GM23338 (cell line): ENCODE results near the gene OST4.

Experiments
- EZH2 ChIP-seq: fragments of 200-600 bp; sonication (generic); IDR thresholded peaks from one replicate; pipeline ENCODE4 v1.8.0; 2017; ENCODE audit warnings: antibody characterized with exemption, mild to moderate bottlenecking, low read depth; ENCODE audit not compliant: unreplicated experiment
- EZH2phosphoT487 ChIP-seq: fragments of 200-600 bp; sonication (generic); IDR thresholded peaks from one replicate; pipeline ENCODE4 v1.8.1; 2018; ENCODE audit warnings: antibody characterized with exemption; ENCODE audit not compliant: unreplicated experiment
- JUNB ChIP-seq: IDR thresholded peaks from one replicate; pipeline ENCODE4 v1.6.1; 2016; ENCODE audit warnings: antibody characterized with exemption; ENCODE audit not compliant: unreplicated experiment
- POLR2AphosphoS5 ChIP-seq: IDR thresholded peaks from 2 replicates; pipeline ENCODE4 v1.6.1; 2016; ENCODE audit warnings: antibody characterized with exemption, low read depth
- STAT1 ChIP-seq: IDR thresholded peaks from one replicate; pipeline ENCODE4 v1.6.1; 2016; ENCODE audit warnings: antibody characterized with exemption; ENCODE audit not compliant: unreplicated experiment
- ZNF331 ChIP-seq: fragments of 250-450 bp; sonication (Bioruptor Pico); IDR thresholded peaks from 2 replicates; pipeline ENCODE4 v1.5.0; 2020; ENCODE audit warnings: low read depth, mild to moderate bottlenecking, moderate library complexity
- TF ChIP-seq, protein P1 (sequence below), 2 experiments: fragments of 200-600 bp in 1 of 2; sonication (generic) in 1 of 2; conservative IDR thresholded peaks; 2 replicates each; pipeline versions ENCODE4 v1.5.1 to v1.6.1; 2016 to 2017; ENCODE audit warnings: antibody characterized with exemption in 2 of 2, low read depth in 2 of 2, mild to moderate bottlenecking in 2 of 2, moderate library complexity in 1 of 2
- TF ChIP-seq, protein P2 (sequence below): IDR thresholded peaks from one replicate; pipeline ENCODE4 v1.6.1; 2018; ENCODE audit warnings: antibody characterized with exemption; ENCODE audit not compliant: unreplicated experiment
- TF ChIP-seq, protein P3 (sequence below): IDR thresholded peaks from 2 replicates; pipeline ENCODE4 v1.6.1; 2016; ENCODE audit warnings: antibody characterized with exemption

DNA sequence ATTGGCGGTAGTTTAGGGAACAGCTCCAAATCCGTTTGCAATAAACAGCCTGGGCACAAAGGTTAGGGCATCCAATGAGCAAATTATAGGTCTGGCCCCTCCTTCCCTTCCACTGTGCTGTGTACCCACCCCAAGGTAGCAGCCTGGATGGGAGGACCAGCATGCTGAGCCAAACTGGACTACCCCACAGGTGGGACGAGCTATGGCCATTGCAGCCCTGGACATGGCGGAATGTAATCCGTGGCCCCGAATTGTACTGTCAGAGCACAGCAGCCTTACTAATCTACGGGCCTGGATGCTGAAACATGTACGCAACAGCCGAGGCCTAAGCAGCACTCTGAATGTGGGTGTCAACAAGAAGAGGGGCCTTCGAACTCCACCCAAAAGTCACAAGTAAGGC is 13.2 kb downstream of the OST4 start:
- no peak for TF ChIP-seq POLR2AphosphoS5
- TF ChIP-seq, protein P1, sequence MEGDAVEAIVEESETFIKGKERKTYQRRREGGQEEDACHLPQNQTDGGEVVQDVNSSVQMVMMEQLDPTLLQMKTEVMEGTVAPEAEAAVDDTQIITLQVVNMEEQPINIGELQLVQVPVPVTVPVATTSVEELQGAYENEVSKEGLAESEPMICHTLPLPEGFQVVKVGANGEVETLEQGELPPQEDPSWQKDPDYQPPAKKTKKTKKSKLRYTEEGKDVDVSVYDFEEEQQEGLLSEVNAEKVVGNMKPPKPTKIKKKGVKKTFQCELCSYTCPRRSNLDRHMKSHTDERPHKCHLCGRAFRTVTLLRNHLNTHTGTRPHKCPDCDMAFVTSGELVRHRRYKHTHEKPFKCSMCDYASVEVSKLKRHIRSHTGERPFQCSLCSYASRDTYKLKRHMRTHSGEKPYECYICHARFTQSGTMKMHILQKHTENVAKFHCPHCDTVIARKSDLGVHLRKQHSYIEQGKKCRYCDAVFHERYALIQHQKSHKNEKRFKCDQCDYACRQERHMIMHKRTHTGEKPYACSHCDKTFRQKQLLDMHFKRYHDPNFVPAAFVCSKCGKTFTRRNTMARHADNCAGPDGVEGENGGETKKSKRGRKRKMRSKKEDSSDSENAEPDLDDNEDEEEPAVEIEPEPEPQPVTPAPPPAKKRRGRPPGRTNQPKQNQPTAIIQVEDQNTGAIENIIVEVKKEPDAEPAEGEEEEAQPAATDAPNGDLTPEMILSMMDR (conservative IDR thresholded peaks at IDR 0.05; ENCODE audit: low read depth in 2 of 2) = no peak
- no peak for TF ChIP-seq JUNB
- no peak for TF ChIP-seq EZH2phosphoT487
- no peak for TF ChIP-seq EZH2
- TF ChIP-seq, protein P2, sequence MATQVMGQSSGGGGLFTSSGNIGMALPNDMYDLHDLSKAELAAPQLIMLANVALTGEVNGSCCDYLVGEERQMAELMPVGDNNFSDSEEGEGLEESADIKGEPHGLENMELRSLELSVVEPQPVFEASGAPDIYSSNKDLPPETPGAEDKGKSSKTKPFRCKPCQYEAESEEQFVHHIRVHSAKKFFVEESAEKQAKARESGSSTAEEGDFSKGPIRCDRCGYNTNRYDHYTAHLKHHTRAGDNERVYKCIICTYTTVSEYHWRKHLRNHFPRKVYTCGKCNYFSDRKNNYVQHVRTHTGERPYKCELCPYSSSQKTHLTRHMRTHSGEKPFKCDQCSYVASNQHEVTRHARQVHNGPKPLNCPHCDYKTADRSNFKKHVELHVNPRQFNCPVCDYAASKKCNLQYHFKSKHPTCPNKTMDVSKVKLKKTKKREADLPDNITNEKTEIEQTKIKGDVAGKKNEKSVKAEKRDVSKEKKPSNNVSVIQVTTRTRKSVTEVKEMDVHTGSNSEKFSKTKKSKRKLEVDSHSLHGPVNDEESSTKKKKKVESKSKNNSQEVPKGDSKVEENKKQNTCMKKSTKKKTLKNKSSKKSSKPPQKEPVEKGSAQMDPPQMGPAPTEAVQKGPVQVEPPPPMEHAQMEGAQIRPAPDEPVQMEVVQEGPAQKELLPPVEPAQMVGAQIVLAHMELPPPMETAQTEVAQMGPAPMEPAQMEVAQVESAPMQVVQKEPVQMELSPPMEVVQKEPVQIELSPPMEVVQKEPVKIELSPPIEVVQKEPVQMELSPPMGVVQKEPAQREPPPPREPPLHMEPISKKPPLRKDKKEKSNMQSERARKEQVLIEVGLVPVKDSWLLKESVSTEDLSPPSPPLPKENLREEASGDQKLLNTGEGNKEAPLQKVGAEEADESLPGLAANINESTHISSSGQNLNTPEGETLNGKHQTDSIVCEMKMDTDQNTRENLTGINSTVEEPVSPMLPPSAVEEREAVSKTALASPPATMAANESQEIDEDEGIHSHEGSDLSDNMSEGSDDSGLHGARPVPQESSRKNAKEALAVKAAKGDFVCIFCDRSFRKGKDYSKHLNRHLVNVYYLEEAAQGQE = no peak
- TF ChIP-seq, protein P3, sequence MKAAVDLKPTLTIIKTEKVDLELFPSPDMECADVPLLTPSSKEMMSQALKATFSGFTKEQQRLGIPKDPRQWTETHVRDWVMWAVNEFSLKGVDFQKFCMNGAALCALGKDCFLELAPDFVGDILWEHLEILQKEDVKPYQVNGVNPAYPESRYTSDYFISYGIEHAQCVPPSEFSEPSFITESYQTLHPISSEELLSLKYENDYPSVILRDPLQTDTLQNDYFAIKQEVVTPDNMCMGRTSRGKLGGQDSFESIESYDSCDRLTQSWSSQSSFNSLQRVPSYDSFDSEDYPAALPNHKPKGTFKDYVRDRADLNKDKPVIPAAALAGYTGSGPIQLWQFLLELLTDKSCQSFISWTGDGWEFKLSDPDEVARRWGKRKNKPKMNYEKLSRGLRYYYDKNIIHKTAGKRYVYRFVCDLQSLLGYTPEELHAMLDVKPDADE = no peak
- no peak for TF ChIP-seq STAT1
- TF ChIP-seq ZNF331 (CRISPR knock-in tag) = no peak
